Measurements from ENCODE around the gene USP22.

USP22 gene

GRCh38 chr17:21021208-21021803 is 21.5 kb downstream of the USP22 start:
- H3K4me3 ChIP-seq (ENCODE audit: low read length in 2 of 2): no peak overlapping the region
- no peak overlapping the region for H3K27ac ChIP-seq (ENCODE audit: low read depth in 2 of 2, low read length in 2 of 2)
- peaks cover 3 to 4% of the 10 kb centered on the region in 2 donors for H3K4me1 ChIP-seq (ENCODE audit: control insufficient read depth in 2 of 2, insufficient read depth in 2 of 2, low read length in 2 of 2)
- no peaks in the 10 kb centered on the region for H3K9me3 ChIP-seq (ENCODE audit: control insufficient read depth in 2 of 2, low read length in 2 of 2)
- H3K27me3 ChIP-seq (ENCODE audit: control insufficient read depth in 2 of 2, insufficient read depth in 2 of 2, low read length in 2 of 2): no peaks in the 10 kb centered on the region
- no peak overlapping the region for H3K9ac ChIP-seq (ENCODE audit: low read depth in 1 of 2, low read length in 2 of 2)
- peaks cover 76 to 85% of the 10 kb centered on the region in 2 donors for H3K36me3 ChIP-seq (ENCODE audit: control insufficient read depth in 2 of 2, insufficient read depth in 2 of 2, low read length in 2 of 2)

- Histone ChIP-seq H3K4me1 (ENCODE audit: control insufficient read depth in 2 of 2, insufficient read depth in 2 of 2, low read length in 2 of 2) (peaks cover 3 to 4% of the 10 kb centered on the region in 2 donors), H3K9me3 (ENCODE audit: control insufficient read depth in 2 of 2, low read length in 2 of 2) (no peaks in the 10 kb centered on the region), H3K9ac (ENCODE audit: low read depth in 1 of 2, low read length in 2 of 2) (no peak overlapping the region), H3K36me3 (ENCODE audit: control insufficient read depth in 2 of 2, insufficient read depth in 2 of 2, low read length in 2 of 2) (peaks cover 78 to 87% of the 10 kb centered on the region in 2 donors), H3K4me3 (ENCODE audit: low read length in 2 of 2) (no peak overlapping the region), H3K27ac (ENCODE audit: low read depth in 2 of 2, low read length in 2 of 2) (no peak overlapping the region), H3K27me3 (ENCODE audit: control insufficient read depth in 2 of 2, insufficient read depth in 2 of 2, low read length in 2 of 2) (no peaks in the 10 kb centered on the region)
These were observed 22.2 kb downstream of the USP22 start for GRCh38 chr17:21020622-21021021.

- Histone ChIP-seq H3K36me3 (ENCODE audit: control insufficient read depth in 2 of 2, insufficient read depth in 2 of 2, low read length in 2 of 2) (peaks cover 78 to 88% of the 10 kb centered on the region in 2 donors), H3K4me3 (ENCODE audit: low read length in 2 of 2) (no peak overlapping the region), H3K27me3 (ENCODE audit: control insufficient read depth in 2 of 2, insufficient read depth in 2 of 2, low read length in 2 of 2) (no peaks in the 10 kb centered on the region), H3K9me3 (ENCODE audit: control insufficient read depth in 2 of 2, low read length in 2 of 2) (no peaks in the 10 kb centered on the region), H3K9ac (ENCODE audit: low read depth in 1 of 2, low read length in 2 of 2) (no peak overlapping the region), H3K27ac (ENCODE audit: low read depth in 2 of 2, low read length in 2 of 2) (no peak overlapping the region), H3K4me1 (ENCODE audit: control insufficient read depth in 2 of 2, insufficient read depth in 2 of 2, low read length in 2 of 2) (peaks cover 3 to 4% of the 10 kb centered on the region in 2 donors)
These were observed 22.7 kb downstream of the USP22 start for GRCh38 chr17:21019976-21020586.

DNA sequence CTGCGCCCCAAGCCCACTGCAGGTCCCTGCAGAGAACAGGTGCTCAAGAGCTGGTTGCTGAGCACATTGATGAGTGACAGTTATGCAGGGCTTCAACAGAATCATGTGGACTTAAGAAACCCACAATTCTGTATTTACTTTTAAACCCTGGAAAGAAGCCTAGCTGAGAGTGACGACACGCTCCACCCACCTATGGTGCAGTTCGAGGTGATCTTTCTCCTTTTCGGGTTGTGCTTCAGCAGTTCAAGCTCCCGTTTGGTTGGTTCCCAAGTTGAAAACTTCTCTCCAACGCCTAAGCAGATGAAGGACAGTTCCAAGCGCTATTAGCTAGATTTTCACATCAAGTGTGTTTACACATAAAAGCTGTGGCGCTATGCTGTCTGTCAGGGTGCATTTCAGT is 23.9 kb downstream of the USP22 start:
- Histone ChIP-seq H3K27me3 (ENCODE audit: control insufficient read depth in 2 of 2, insufficient read depth in 2 of 2, low read length in 2 of 2) (no peaks in the 10 kb centered on the region), H3K4me1 (ENCODE audit: control insufficient read depth in 2 of 2, insufficient read depth in 2 of 2, low read length in 2 of 2) (peaks cover 0 to 4% of the 10 kb centered on the region in 2 donors), H3K9ac (ENCODE audit: low read depth in 1 of 2, low read length in 2 of 2) (no peak overlapping the region), H3K27ac (ENCODE audit: low read depth in 2 of 2, low read length in 2 of 2) (no peak overlapping the region), H3K9me3 (ENCODE audit: control insufficient read depth in 2 of 2, low read length in 2 of 2) (no peaks in the 10 kb centered on the region), H3K4me3 (ENCODE audit: low read length in 2 of 2) (no peak overlapping the region), H3K36me3 (ENCODE audit: control insufficient read depth in 2 of 2, insufficient read depth in 2 of 2, low read length in 2 of 2) (peaks cover 82 to 90% of the 10 kb centered on the region in 2 donors)

- Histone ChIP-seq H3K36me3 (ENCODE audit: control insufficient read depth in 2 of 2, insufficient read depth in 2 of 2, low read length in 2 of 2) (peaks cover 85 to 87% of the 10 kb centered on the region in 2 donors), H3K9ac (ENCODE audit: low read depth in 1 of 2, low read length in 2 of 2) (no peak overlapping the region), H3K9me3 (ENCODE audit: control insufficient read depth in 2 of 2, low read length in 2 of 2) (no peaks in the 10 kb centered on the region), H3K27ac (ENCODE audit: low read depth in 2 of 2, low read length in 2 of 2) (no peak overlapping the region), H3K4me1 (ENCODE audit: control insufficient read depth in 2 of 2, insufficient read depth in 2 of 2, low read length in 2 of 2) (peaks cover 0 to 4% of the 10 kb centered on the region in 2 donors), H3K4me3 (ENCODE audit: low read length in 2 of 2) (no peak overlapping the region), H3K27me3 (ENCODE audit: control insufficient read depth in 2 of 2, insufficient read depth in 2 of 2, low read length in 2 of 2) (no peaks in the 10 kb centered on the region)
These were observed 24.9 kb downstream of the USP22 start for GRCh38 chr17:21017861-21018260.

DNA sequence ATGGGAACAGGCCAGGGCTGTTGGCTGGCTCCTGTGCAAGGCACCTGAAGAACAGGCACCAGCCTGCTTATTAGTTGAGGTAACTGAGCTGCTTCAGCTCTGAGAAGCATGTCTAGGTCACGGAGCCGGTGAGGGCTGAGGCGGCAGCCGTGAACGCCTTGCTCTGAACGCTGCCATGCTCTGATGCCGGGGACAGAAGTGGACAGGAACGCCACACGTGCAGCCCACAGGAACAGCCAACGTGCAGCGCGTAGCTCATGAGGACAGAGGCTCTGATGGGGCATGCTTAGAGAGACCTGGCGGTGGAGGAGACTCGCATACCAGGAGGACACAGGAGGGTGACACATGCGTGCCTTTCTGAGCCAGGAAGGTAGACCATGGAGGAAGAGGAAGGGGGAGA is 25.6 kb downstream of the USP22 start:
- H3K9me3 ChIP-seq (ENCODE audit: control insufficient read depth in 2 of 2, low read length in 2 of 2): no peaks in the 10 kb centered on the region
- no peaks in the 10 kb centered on the region for H3K27me3 ChIP-seq (ENCODE audit: control insufficient read depth in 2 of 2, insufficient read depth in 2 of 2, low read length in 2 of 2)
- H3K27ac ChIP-seq (ENCODE audit: low read depth in 2 of 2, low read length in 2 of 2): no peak overlapping the region
- H3K4me1 ChIP-seq (ENCODE audit: control insufficient read depth in 2 of 2, insufficient read depth in 2 of 2, low read length in 2 of 2): peaks cover 0 to 4% of the 10 kb centered on the region in 2 donors
- H3K9ac ChIP-seq (ENCODE audit: low read depth in 1 of 2, low read length in 2 of 2): no peak overlapping the region
- peaks cover 89 to 91% of the 10 kb centered on the region in 2 donors for H3K36me3 ChIP-seq (ENCODE audit: control insufficient read depth in 2 of 2, insufficient read depth in 2 of 2, low read length in 2 of 2)
- H3K4me3 ChIP-seq (ENCODE audit: low read length in 2 of 2): no peak overlapping the region

DNA sequence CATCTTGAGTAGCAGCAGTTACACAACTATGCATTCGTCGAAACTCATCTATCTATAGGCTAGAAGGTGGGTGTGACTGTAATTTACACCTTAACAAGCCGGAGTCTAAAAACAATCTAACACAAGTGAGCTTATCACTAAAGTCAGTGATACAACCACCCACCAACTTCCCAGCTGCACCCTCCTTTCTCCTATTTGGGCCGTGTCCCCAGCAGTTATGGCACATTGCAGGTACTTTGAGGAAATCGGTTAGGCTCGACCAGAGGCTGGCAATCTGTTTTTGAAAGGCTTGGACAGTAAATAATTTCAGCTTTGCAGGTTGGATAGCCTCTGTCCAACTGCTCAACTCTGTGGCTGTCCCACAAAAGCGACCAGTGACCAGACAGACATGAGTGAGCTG is 26.0 kb downstream of the USP22 start:
- Histone ChIP-seq H3K27me3 (ENCODE audit: control insufficient read depth in 2 of 2, insufficient read depth in 2 of 2, low read length in 2 of 2) (no peaks in the 10 kb centered on the region), H3K36me3 (ENCODE audit: control insufficient read depth in 2 of 2, insufficient read depth in 2 of 2, low read length in 2 of 2) (peaks cover 93 to 96% of the 10 kb centered on the region in 2 donors), H3K9ac (ENCODE audit: low read depth in 1 of 2, low read length in 2 of 2) (no peak overlapping the region), H3K4me3 (ENCODE audit: low read length in 2 of 2) (no peak overlapping the region), H3K27ac (ENCODE audit: low read depth in 2 of 2, low read length in 2 of 2) (no peak overlapping the region), H3K4me1 (ENCODE audit: control insufficient read depth in 2 of 2, insufficient read depth in 2 of 2, low read length in 2 of 2) (peaks cover 0 to 4% of the 10 kb centered on the region in 2 donors), H3K9me3 (ENCODE audit: control insufficient read depth in 2 of 2, low read length in 2 of 2) (no peaks in the 10 kb centered on the region)

- H3K4me3 ChIP-seq (ENCODE audit: low read length in 2 of 2): no peak overlapping the region
- H3K9me3 ChIP-seq (ENCODE audit: control insufficient read depth in 2 of 2, low read length in 2 of 2): no peaks in the 10 kb centered on the region
- H3K27ac ChIP-seq (ENCODE audit: low read depth in 2 of 2, low read length in 2 of 2): no peak overlapping the region
- no peak overlapping the region for H3K9ac ChIP-seq (ENCODE audit: low read depth in 1 of 2, low read length in 2 of 2)
- H3K4me1 ChIP-seq (ENCODE audit: control insufficient read depth in 2 of 2, insufficient read depth in 2 of 2, low read length in 2 of 2): peaks cover 0 to under 1% of the 10 kb centered on the region in 2 donors
- H3K36me3 ChIP-seq (ENCODE audit: control insufficient read depth in 2 of 2, insufficient read depth in 2 of 2, low read length in 2 of 2): peaks cover 96% of the 10 kb centered on the region in 2 donors
- H3K27me3 ChIP-seq (ENCODE audit: control insufficient read depth in 2 of 2, insufficient read depth in 2 of 2, low read length in 2 of 2): no peaks in the 10 kb centered on the region
These were observed 27.2 kb downstream of the USP22 start for GRCh38 chr17:21015564-21015963.

DNA sequence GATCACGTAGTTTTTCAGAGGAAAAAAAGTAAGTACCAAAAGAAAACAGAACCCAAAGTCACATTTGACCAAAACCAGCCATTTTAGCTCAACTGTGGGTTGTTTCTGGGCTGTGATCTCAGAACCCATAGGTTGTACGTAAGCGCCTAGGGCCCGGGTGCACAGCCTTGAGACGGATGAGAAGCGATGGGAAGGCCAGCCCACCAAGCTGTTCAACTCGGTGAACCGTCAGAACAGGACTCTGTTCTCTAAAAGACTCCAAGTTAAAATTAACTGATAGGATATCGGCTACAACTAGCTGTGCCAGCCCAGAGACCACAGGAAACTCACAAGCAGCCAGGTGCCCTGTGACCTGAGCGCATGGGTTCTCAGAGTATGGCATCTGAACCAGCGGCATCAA is 28.3 kb downstream of the USP22 start:
- H3K27ac ChIP-seq (ENCODE audit: low read depth in 2 of 2, low read length in 2 of 2): no peak overlapping the region

GRCh38 chr17:21013983-21014382 is 28.8 kb downstream of the USP22 start:
- no peaks in the 10 kb centered on the region for H3K4me1 ChIP-seq (ENCODE audit: control insufficient read depth in 2 of 2, insufficient read depth in 2 of 2, low read length in 2 of 2)
- no peaks in the 10 kb centered on the region for H3K27me3 ChIP-seq (ENCODE audit: control insufficient read depth in 2 of 2, insufficient read depth in 2 of 2, low read length in 2 of 2)
- H3K9me3 ChIP-seq (ENCODE audit: control insufficient read depth in 2 of 2, low read length in 2 of 2): no peaks in the 10 kb centered on the region
- no peak overlapping the region for H3K4me3 ChIP-seq (ENCODE audit: low read length in 2 of 2)
- no peak overlapping the region for H3K9ac ChIP-seq (ENCODE audit: low read depth in 1 of 2, low read length in 2 of 2)
- H3K36me3 ChIP-seq (ENCODE audit: control insufficient read depth in 2 of 2, insufficient read depth in 2 of 2, low read length in 2 of 2): peaks cover 92 to 96% of the 10 kb centered on the region in 2 donors
- no peak overlapping the region for H3K27ac ChIP-seq (ENCODE audit: low read depth in 2 of 2, low read length in 2 of 2)

More for the DNA sequence above, 28.3 kb downstream of the USP22 start:
- Histone ChIP-seq H3K4me3 (ENCODE audit: low read length in 2 of 2) (no peak overlapping the region), H3K27me3 (ENCODE audit: control insufficient read depth in 2 of 2, insufficient read depth in 2 of 2, low read length in 2 of 2) (no peaks in the 10 kb centered on the region), H3K36me3 (ENCODE audit: control insufficient read depth in 2 of 2, insufficient read depth in 2 of 2, low read length in 2 of 2) (peaks cover 93 to 96% of the 10 kb centered on the region in 2 donors), H3K9ac (ENCODE audit: low read depth in 1 of 2, low read length in 2 of 2) (no peak overlapping the region), H3K9me3 (ENCODE audit: control insufficient read depth in 2 of 2, low read length in 2 of 2) (no peaks in the 10 kb centered on the region), H3K4me1 (ENCODE audit: control insufficient read depth in 2 of 2, insufficient read depth in 2 of 2, low read length in 2 of 2) (no peaks in the 10 kb centered on the region)

All from mucosa of rectum (tissue), 2 donors.